GM18951 (cell line): ENCODE measurements around the gene TRAM2.

Experiments
- POLR2A ChIP-seq: IDR thresholded peaks from 4 replicates; pipeline ENCODE4 v1.6.1; 2011; ENCODE audit warnings: mild to moderate bottlenecking; ENCODE audit not compliant: insufficient read length, insufficient read depth; ENCODE audit errors: extremely low read depth
- in situ Hi-C: fragments of 300-500 bp; cut with MboI; formaldehyde crosslinking; loops from one replicate; pipeline ENCODE4 v1.12.0; 2022; ENCODE audit warnings: low sequenced_read_pairs, mixed read lengths, inconsistent platforms; ENCODE audit not compliant: unreplicated experiment

Gene TRAM2

GRCh38 chr6:52515219-52515960 lies 61.5 kb downstream of the TRAM2 start:
- no peak for TF ChIP-seq POLR2A
- in situ Hi-C loops: no loop called here

- no peak for TF ChIP-seq POLR2A
- in situ Hi-C loops: no loop called here
These were observed 62.3 kb downstream of the TRAM2 start for GRCh38 chr6:52514514-52514913.

DNA sequence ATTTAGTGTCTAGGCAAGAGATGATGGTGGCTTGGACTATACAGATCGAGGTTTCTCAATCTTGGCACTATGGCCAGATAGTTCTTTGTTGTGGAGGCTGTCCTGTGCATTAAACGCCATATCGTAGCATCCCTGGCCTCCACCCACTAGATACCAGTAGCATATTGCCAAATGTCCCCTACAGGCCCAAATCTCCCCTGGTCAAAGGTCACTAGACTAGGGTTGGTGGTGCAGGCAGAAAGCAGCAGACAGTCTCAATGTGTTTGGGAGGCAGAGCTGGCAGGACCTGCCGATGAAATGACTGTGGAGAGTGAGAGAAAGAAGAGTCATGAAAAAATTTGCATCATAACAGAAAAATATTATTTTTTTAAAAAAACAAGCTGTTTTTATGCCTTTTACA lies 63.0 kb downstream of the TRAM2 start:
- in situ Hi-C loops: no loop called here
- no peak for TF ChIP-seq POLR2A

GRCh38 chr6:52513464-52513863 lies 63.4 kb downstream of the TRAM2 start:
- in situ Hi-C loops: no loop called here
- TF ChIP-seq POLR2A: no peak

DNA sequence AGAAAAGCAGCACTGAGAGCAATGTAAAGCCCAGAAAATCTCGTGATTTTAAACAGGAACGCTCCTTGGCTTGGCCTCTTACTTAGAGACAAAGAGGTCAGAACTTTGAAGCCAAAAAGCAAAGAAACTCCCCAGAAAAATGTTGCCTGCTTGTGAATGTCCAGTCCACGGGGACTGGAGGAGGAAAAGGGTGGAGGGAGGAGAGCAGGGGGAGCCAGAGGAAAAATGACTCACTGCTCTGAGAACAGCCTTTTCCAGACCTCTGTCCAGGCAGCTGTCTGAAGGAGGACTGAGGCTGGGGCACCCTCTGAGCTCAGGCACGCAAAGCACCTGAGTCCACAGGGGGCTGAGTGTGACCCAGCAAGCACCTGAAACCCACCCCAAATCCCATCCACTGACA lies 64.7 kb downstream of the TRAM2 start:
- in situ Hi-C loops: no loop called here
- TF ChIP-seq POLR2A: no peak

- no peak for TF ChIP-seq POLR2A
- in situ Hi-C loops: no loop called here
These were observed 65.2 kb downstream of the TRAM2 start for GRCh38 chr6:52511572-52512151.

GRCh38 chr6:52511163-52511562 lies 65.7 kb downstream of the TRAM2 start:
- no peak for TF ChIP-seq POLR2A
- in situ Hi-C loops: no loop called here

DNA sequence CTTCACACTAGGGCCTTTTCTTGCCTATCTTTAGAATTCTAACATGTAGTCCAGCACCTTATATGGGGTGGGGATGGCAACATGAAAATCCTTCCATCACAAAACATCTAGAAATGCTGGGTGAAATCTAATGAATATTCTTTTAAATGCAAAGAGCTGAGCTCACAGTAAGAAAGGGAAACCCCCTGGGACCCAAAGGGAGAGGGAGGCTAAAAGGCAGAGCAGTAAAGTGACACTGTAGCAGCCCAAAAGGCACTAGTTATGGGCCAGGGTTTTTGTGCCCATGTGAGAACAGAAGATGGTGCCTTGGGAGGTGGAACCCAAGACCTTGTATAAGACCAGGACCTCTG lies 66.7 kb downstream of the TRAM2 start:
- in situ Hi-C loops: no loop called here
- TF ChIP-seq POLR2A: no peak

DNA sequence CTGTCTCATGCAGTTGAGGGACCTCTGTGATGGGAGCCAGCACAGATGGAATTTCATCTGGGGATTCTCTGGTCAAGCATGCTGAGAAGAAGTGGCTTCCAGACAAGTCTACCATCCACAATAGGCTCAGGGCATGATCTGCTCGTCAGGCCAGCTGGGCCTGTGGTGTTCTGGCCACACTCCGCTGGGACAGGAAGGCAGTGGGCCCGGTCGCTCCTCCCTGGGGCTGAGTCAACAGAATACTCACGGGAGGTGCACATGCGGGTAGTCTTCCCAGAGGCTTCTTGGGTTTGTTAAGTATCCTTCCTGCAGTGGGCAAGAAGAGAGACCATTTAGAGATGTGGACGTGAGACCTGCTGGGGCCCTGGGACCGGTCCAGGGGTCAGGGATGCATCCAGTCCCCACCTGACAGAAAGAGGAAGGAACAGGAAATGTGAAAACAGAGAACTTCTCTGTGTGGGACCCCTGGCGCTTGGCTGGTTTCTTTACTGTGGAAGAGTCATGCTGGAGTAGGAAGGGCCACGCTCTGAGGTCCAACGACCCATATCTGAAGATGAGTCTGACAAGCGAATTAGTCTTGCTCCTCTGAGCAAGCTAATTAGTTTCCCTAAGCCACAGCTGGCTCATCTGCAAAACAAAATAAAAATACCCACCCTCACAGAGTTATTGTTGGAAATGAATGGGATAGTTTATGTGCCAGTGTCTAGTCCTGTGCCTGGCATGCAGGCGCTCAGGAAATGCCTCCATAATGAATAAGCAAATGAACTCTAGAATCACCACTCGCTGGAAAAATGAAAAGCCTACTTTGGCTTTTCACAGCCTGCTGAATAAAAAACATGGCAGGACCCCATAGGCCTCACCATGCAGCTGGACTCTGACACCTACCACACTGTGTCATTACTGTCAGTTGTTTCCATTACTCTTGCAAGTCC lies 67.3 kb downstream of the TRAM2 start:
- in situ Hi-C loops: no loop called here
- TF ChIP-seq POLR2A: no peak

DNA sequence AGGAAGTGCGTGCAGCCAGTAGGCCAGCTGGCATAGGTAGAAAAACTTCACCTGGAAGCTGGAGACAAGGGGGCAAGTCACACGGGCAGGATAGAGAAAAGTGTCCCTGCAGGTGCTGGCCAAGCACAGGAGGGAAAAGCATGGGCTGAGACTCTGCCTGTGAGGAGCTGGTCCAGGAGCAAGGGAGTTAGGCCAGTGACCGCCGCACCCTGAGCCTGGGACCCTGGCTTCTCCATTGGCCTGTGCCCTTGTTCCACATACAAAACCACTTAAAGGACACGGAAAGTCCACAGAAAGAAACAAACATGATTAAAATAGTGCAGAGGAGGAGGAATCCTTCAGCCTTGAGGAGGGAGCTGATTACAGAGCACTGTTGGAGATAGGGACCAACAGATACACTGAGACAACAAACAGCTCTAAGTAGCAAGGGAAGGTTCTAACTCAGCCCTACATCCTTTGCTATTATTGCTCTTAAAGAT lies 68.6 kb downstream of the TRAM2 start:
- TF ChIP-seq POLR2A: no peak
- in situ Hi-C loops: no loop called here

DNA sequence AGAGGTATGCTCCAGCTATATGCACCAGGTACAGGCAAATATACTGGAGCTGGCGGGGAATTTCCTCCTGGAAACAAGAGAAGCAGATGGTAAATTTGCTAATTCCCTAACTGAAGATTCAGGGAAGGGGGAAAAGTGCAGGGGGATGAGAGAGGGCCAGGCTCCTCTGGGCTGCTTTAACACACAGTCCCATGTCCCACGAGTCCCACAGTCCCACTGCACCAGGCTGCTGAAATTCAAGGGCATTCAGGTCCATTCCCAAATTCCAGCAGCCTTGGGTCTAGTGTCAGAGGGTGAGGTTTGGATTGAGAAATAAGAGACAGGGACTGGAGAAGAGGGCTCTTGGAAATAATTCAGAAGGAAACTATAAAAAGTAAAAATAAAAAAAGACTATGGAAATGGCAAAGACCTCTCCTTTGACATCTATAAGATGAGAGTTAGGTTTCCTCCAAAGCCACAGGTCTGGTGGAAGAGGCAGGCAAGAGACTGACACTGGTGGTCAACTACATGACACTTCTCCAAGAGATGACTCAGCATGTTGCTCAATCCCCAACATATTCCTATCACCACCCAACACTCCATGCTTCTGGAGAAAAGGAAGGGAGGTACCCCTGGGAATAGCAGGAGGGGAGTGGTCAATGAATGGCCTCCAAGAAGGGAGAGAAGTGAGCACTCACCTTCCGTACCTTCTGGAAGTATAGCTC lies 69.2 kb downstream of the TRAM2 start:
- no peak for TF ChIP-seq POLR2A
- in situ Hi-C loops: no loop called here

GRCh38 chr6:52506476-52506875 lies 70.4 kb downstream of the TRAM2 start:
- in situ Hi-C loops: no loop called here
- TF ChIP-seq POLR2A: no peak
